Lung (tissue), 12 donors: Measurements from ENCODE around the gene HIF1AN. TPM values are rescaled to one million over a fixed set of nuclear protein-coding genes. Genes with fewer than 3 reads are reported as not detected.

ENCODE experiments used
- ATAC-seq: fragments of 200-7000 bp; cut with Tn5 transposase; one replicate; pipeline ENCODE4 v1.9.1; 2020; ENCODE audit warnings: moderate number of reproducible peaks; ENCODE audit not compliant: insufficient read depth, low FRiP score
- DNase-seq, 3 donors: peaks; one replicate each; pipeline ENCODE4 v3.0.0-alpha.2; 2013 to 2017
- H3K27ac ChIP-seq, 2 donors: one replicate each; pipeline ENCODE4 v1.5.1; 2013; ENCODE audit warnings: mild to moderate bottlenecking in 2 of 2, moderate library complexity in 2 of 2, control low read depth in 1 of 2, inconsistent platforms in 1 of 2, low read depth in 1 of 2, low read length in 1 of 2
- H3K27me3 ChIP-seq, 3 donors: one replicate each; pipeline ENCODE4 v1.5.1; 2013; ENCODE audit warnings: low read length in 2 of 3; ENCODE audit not compliant: control insufficient read depth in 3 of 3, insufficient read depth in 3 of 3
- H3K36me3 ChIP-seq, 4 donors: one replicate each; pipeline ENCODE4 v1.5.1; 2013; ENCODE audit warnings: low read length in 4 of 4, mild to moderate bottlenecking in 1 of 4, moderate library complexity in 1 of 4; ENCODE audit not compliant: control insufficient read depth in 4 of 4, insufficient read depth in 4 of 4
- H3K4me1 ChIP-seq, 5 donors: one replicate each; pipeline ENCODE4 v1.5.1; 2013; ENCODE audit warnings: low read length in 5 of 5, mild to moderate bottlenecking in 2 of 5, moderate library complexity in 1 of 5; ENCODE audit not compliant: control insufficient read depth in 5 of 5, insufficient read depth in 5 of 5
- H3K4me3 ChIP-seq: one replicate; pipeline ENCODE4 v1.5.1; 2013; ENCODE audit warnings: mild to moderate bottlenecking, control low read depth, moderate library complexity
- H3K9ac ChIP-seq, 2 donors: one replicate each; pipeline ENCODE4 v1.5.1; 2013; ENCODE audit warnings: low read length in 2 of 2, control low read depth in 1 of 2; ENCODE audit not compliant: insufficient read depth in 1 of 2
- H3K9me3 ChIP-seq, 4 donors: one replicate each; pipeline ENCODE4 v1.5.1; 2013; ENCODE audit warnings: low read length in 3 of 4, mild to moderate bottlenecking in 1 of 4, moderate library complexity in 1 of 4; ENCODE audit not compliant: control insufficient read depth in 4 of 4, insufficient read depth in 3 of 4
- WGBS, 2 donors: extraction: QIAGEN DNeasy Blood & Tissue Kit; methylation state at CpG; one replicate each; pipeline ENCODE4 v1.1.7; 2013; 5-methylcytosine and 5-hydroxymethylcytosine counted together
- polyA plus RNA-seq, 2 donors: library from polyadenylated mRNA; stranded (reverse); fragments of 200-250 nt; gene quantifications; one replicate each; pipeline ENCODE4 v1.2.1, GENCODE V29; 2013
- total RNA-seq, 2 donors: library from RNA; depleted of rRNA in 1 of 2; stranded (reverse); fragments of >200 nt in 1 of 2; gene quantifications; one replicate each; pipeline ENCODE4 v1.2.1, GENCODE V29; 2014 to 2021
- TF ChIP-seq, protein P1 (sequence below): IDR thresholded peaks from 2 replicates; pipeline ENCODE4 v1.5.1; 2012; ENCODE audit warnings: mild to moderate bottlenecking; ENCODE audit errors: control extremely low read depth, extremely low read depth
- donor health status: control.
- donor health status: control.
- donor health status: Bipolar disorder and iron deficiency.
- donor health status: healthy.
- donor health status: DM: yes; HTN: yes; CAD: no.

HIF1AN gene
- total and polyA plus RNA-seq, 4 donors = 6.9 to 32.3 (median 13.6) TPM

DNA sequence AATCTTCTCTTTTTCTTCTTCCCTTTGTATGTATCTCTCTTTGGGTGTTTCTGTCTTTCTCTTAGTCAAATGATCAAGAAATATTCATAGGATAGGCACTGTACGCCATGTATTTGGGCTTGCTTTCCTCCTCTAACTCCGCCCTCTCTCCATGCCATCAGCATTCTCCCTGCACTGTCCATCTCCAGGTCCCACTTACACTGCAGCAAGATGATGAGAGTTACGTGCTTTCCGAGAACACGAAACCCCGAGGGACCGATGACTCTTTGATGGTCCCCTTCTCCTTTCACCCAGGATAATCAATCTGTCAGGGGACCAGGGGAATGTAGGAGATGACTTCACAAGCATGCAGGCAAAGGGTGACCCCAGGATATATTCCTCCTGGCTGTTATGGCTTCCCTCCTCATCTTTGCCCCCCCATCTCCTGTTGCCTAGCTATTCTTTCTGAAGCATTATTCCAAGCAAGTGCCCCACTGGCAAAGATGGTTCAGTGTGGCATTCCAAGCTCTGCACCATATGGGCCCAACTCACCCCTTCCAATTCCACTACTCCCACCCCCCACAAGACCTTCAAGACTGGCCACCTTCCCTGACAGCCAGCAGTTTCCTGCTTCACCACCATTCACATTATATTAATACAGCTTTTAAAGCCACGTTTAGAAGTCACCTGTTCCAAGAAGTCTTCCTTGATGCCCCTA lies 40.0 kb downstream of the HIF1AN start:
- Histone ChIP-seq H3K36me3 (no peaks in the 10 kb centered on the region), H3K9me3 (peaks cover 0 to 2% (median 0%) of the 10 kb centered on the region in 4 donors), H3K27me3 (peaks cover 4 to 50% (median 13%) of the 10 kb centered on the region in 3 donors), H3K27ac (no peak overlapping the region), H3K4me1 (no peaks in the 10 kb centered on the region), H3K9ac (no peak overlapping the region), H3K4me3 (no peak overlapping the region)
- no peak for ATAC-seq
- TF ChIP-seq, protein P1, sequence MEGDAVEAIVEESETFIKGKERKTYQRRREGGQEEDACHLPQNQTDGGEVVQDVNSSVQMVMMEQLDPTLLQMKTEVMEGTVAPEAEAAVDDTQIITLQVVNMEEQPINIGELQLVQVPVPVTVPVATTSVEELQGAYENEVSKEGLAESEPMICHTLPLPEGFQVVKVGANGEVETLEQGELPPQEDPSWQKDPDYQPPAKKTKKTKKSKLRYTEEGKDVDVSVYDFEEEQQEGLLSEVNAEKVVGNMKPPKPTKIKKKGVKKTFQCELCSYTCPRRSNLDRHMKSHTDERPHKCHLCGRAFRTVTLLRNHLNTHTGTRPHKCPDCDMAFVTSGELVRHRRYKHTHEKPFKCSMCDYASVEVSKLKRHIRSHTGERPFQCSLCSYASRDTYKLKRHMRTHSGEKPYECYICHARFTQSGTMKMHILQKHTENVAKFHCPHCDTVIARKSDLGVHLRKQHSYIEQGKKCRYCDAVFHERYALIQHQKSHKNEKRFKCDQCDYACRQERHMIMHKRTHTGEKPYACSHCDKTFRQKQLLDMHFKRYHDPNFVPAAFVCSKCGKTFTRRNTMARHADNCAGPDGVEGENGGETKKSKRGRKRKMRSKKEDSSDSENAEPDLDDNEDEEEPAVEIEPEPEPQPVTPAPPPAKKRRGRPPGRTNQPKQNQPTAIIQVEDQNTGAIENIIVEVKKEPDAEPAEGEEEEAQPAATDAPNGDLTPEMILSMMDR = no peak
- DNase-seq = no peak
- 74 to 83% methylated on average over 8 of the region's 8 CpGs for WGBS, 2 donors

DNA sequence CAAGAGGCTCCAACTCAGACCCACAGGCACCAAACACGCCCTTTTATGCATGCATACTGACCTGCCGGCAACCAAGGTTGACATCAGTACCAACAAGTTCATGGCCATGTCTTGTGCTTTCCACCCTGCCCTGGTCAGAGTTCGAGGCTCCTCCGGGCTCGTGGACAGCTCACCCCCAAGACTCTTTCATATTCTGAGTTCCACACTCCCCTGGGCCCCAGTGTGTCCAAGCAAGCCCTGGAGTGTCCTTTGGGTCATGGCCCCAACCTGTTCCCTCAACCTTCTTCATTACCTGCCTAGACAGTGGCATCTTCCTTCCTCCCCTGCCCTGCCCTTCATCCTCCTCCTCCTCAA lies 40.5 kb downstream of the HIF1AN start:
- DNase-seq = no peak
- Histone ChIP-seq H3K4me1 (no peaks in the 10 kb centered on the region), H3K27ac (no peak overlapping the region), H3K4me3 (no peak overlapping the region), H3K27me3 (peaks cover 4 to 45% (median 8%) of the 10 kb centered on the region in 3 donors), H3K36me3 (no peaks in the 10 kb centered on the region), H3K9ac (no peak overlapping the region), H3K9me3 (no peaks in the 10 kb centered on the region)
- TF ChIP-seq, protein P1 = no peak
- WGBS, 2 donors = 82 to 83% methylated on average over 5 of the region's 5 CpGs
- ATAC-seq = no peak

- no peaks in the 10 kb centered on the region for H3K4me1 ChIP-seq
- DNase-seq = no peak
- peaks cover 0 to 30% (median 2%) of the 10 kb centered on the region in 3 donors for H3K27me3 ChIP-seq
- H3K4me3 ChIP-seq = no peak overlapping the region
- no peak overlapping the region for H3K27ac ChIP-seq
- H3K9me3 ChIP-seq = peaks cover 0 to 3% (median 0%) of the 10 kb centered on the region in 4 donors
- TF ChIP-seq, protein P1 = no peak
- no peak for ATAC-seq
- H3K9ac ChIP-seq = no peak overlapping the region
- WGBS, 2 donors = 71 to 84% methylated on average over 9 of the region's 9 CpGs
- no peaks in the 10 kb centered on the region for H3K36me3 ChIP-seq
Measured at GRCh38 chr10:100579261-100580090, 43.7 kb downstream of the HIF1AN start.
